Neural cell (in vitro differentiated cells): ENCODE data around the gene WBP1.

Experiments
- CTCF ChIP-seq: fragments of 450-650 bp; IDR thresholded peaks from 2 replicates; pipeline ENCODE4 v1.5.1; 2014; ENCODE audit warnings: antibody characterized with exemption, mild to moderate bottlenecking, moderate library complexity; ENCODE audit not compliant: poor library complexity, severe bottlenecking
- EP300 ChIP-seq: fragments of 450-650 bp; conservative IDR thresholded peaks from 2 replicates; pipeline ENCODE4 v1.6.1; 2014; ENCODE audit warnings: antibody characterized with exemption, mild to moderate bottlenecking, moderate library complexity; ENCODE audit not compliant: poor library complexity, severe bottlenecking
- EZH2 ChIP-seq: fragments of 200-600, 300-800 bp; shearing (Covaris generic), sonication (generic); IDR thresholded peaks from 2 replicates; pipeline ENCODE4 v1.6.1; 2014; ENCODE audit warnings: antibody characterized with exemption, low read length, borderline replicate concordance, mild to moderate bottlenecking; ENCODE audit not compliant: insufficient read depth, poor library complexity, severe bottlenecking
- MXI1 ChIP-seq: fragments of 450-650 bp; conservative IDR thresholded peaks from 2 replicates; pipeline ENCODE4 v1.6.1; 2014; ENCODE audit warnings: antibody characterized with exemption, mild to moderate bottlenecking; ENCODE audit not compliant: poor library complexity, severe bottlenecking
- POLR2AphosphoS5 ChIP-seq: IDR thresholded peaks from 2 replicates; pipeline ENCODE4 v1.6.1; 2012
- RAD21 ChIP-seq: fragments of 450-650 bp; conservative IDR thresholded peaks from 2 replicates; pipeline ENCODE4 v1.6.1; 2014; ENCODE audit warnings: antibody characterized with exemption, mild to moderate bottlenecking, moderate library complexity
- REST ChIP-seq: IDR thresholded peaks from 2 replicates; pipeline ENCODE4 v1.6.1; 2012; ENCODE audit warnings: borderline replicate concordance

- no peak for TF ChIP-seq CTCF
- TF ChIP-seq POLR2AphosphoS5, result no peak
- no peak for TF ChIP-seq EP300
- no peak for TF ChIP-seq EZH2
- TF ChIP-seq MXI1, result no peak
- no peak for TF ChIP-seq REST
- no peak for TF ChIP-seq RAD21
Measured at GRCh38 chr2:74423231-74424095, 34.8 kb upstream of the WBP1 start.
